NCI-H2081 (cell line): Measurements from ENCODE around the gene THRA.

Experiments used
- DNase-seq, 2 experiments: peaks; one replicate each; lab custom pipeline; 2025; lab: John Stamatoyannopoulos, UW

The THRA gene

GRCh38 chr17:40064971-40065768 is 2.4 kb downstream of the THRA start:
- DNase-seq: no peak

GRCh38 chr17:40065769-40066510 is 3.2 kb downstream of the THRA start:
- no peak for DNase-seq

DNA sequence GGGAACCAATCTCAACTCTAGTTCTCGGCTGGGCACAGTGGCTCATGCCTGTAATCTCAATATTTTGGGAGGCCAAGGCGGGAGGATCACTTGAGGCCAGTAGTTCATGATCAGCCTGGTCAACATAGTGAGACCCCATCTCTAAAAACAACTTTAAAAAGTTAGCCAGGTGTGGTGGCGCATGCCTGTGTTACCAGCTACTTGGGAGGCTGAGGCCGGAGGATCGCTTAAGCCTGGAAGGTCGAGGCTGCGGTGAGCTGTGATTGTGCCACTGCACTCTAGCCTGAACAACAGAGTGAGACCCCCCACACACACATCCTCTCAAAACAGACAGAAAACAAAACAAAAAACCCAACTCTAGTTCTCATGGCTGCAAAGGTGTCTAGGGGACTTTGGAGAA is 4.9 kb downstream of the THRA start:
- no peak for DNase-seq

GRCh38 chr17:40068129-40068581 is 5.4 kb downstream of the THRA start:
- DNase-seq: no peak

- DNase-seq: no peak
Measured at GRCh38 chr17:40068584-40068916, 5.8 kb downstream of the THRA start.

DNA sequence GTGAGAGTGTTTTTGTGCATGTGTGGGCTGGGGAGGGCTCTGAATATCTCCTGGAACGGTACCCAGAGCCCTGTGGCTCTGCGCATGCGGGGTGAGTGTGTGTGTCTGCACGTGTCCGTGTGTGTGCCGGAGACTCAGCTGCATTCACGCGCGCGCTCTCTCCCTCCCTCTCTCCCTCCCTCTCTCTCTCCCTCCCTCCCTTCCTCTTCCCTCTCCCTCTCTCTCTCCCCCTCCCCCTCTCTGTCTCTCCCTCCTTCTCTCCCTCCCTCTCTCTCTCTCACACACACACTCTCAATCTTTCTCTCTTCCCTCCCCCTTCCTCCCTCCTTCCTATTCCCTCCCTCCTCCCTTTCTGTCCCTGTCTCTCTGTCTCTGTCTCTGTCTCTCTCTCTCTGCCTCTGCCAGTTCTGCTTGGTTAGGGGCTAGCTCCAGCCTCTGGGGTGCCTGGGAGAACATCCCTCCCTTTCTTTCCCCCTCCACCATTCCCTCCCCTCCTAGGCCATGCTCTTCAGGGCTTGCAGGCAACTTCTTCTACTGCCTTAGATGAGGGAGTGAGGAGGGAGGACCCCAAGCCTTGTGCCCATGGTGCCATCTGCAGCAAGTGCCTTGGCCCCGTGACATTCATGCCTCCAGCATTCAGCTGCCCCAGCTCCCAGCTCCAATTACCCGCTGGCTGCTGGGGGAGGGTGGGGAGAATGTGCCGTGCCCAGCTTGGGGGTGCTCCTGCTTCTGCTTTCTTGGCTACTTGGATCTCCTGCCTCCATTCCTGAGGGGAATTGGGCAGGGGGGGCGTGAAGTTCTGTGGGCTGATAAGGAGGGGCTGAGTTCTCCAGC is 6.4 kb downstream of the THRA start:
- peak; percentile 68 to 86 for DNase-seq

DNA sequence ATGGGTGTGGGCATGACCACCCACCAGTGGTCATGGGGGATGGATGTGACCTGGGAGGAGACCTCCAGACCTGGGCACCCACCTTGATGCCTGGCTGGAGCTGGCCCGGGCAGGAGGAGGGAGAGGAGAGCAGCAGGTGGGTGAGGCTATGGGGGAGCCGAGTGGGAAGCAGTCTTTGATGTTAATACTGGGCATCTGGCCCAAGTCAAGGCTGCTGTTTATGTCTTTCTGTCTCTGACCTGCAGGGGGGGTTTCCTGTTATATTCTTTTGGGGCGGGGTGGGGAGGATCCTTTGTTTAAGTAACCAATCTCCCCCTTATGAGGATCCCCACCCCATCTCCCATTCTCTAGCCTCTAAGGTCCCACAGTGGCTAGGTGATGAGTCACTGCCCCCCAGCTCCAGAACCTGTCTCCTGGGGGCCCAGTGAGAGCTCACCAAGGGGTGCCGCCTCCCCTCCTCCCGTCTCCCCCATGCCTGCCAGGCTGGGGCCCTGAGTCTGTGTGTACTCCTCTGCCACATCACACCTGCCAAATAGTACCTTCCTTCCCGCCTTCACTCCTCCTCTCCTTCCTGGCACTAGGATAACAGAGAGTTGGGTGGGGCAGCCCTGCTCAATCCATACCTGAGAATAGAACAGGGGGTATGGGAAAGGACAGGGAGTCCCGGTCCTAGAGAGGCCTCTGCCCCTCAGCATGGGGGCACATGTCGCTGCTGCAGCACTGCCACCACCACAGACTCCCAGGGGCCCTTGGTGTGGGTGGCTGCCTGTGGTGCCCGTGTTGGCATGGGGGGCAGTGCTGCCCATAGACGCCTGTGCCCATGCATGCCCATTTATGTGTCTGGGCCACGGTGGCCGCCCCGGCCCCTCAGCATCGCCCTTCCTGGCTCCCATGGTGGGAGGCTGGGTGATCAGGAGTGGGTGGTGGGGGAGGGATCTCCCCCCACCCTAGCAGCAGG is 7.3 kb downstream of the THRA start:
- peak; percentile 76 to 89 for DNase-seq

DNA sequence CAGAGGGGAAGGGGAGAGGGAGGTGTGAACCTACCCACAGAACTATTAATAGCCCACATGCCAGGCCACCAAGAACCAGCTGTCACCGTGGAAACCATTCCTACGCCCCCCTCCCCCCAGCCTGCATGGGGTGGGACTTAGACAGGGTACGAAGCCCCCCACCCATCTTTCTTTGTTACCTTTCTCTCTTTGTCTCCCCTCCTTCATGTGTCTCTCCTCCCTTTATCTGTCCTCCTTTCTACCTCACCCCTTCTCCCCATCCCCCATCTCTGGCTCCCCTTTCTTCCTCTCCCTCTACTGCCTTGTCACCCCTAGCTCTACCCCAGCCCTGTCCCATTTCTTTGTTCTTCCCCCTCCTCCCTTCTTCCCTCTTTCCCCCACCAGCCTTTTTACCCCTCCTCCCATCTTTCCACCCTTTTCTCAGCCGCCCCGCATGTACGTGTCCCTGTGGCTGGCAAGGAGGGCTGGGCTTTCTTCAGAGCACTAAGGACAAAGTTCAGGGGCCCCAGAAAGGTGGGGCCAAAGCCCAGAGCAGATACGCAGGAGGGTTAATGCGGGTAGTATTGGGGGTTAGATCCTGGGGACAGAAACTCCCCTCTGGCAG is 8.0 kb downstream of the THRA start:
- no peak for DNase-seq

DNA sequence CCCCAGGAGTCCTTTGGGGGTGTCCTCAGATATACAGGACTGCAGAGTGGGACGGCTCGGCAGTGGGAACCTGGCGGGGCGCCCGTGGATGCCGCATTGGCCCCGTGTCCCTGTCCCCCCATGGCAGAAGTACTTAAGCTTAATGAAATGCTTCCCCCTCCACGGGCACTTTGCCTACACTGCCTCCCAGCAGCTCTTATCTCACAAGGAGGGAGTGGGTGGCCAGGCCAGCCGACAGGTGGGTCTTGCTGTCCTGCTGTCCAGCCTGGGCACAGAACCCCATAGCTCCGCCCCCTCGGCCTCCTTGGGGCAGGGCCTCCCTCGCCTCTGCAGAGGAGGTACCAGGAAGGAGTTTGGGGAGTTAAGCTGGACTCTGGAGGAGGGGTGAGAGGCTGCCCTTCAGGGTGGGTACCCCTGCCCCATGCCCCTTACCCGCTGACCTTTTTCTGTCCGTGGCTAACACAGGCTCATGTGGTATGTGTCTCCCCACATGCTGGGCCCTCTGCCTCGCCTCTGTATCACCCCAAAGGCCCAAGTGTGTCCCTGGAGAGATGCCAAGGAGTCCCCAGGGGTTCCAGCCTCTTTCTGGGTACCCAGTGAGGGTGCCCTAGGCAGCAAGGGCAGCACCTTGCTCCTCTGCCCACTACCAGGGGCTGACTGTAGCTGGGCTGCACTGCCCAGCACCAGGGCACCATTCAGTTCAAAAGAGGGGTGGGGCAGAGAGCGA is 8.7 kb downstream of the THRA start:
- DNase-seq: no peak

DNA sequence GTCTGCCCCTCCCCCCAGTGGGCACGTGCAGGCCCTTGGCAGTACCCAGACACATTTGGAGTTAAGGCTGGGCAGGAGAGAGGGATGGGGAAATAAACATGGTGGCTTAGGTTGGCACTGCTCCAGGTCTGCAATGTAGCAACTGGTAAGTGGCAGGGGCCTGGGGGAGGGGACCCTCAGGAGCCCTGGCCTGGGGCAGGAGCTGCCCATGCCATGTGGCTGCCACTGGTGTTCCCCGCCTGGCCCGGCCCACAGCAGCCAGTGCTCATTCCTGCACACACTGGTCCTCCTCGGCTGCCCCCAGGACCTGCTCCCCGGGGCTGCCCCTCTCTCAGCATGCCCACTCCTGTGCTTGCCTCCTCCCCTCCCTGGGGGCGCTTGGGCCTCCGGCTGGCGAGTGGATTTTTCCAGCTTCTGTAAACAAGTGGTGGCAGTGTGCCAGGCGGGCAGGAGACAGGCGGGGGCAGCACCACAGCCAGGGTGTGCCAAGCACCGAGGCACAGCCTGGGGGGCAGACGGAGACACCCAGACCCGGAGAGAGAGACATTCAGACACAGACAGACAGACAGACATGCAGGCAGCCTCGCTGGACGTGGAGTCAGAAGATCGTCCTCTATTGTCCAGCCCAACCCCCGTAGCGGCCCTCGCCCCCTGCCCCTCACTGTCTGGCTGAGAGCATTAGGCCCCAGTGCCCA is 9.4 kb downstream of the THRA start:
- peak; percentile 95 to 96 for DNase-seq

DNA sequence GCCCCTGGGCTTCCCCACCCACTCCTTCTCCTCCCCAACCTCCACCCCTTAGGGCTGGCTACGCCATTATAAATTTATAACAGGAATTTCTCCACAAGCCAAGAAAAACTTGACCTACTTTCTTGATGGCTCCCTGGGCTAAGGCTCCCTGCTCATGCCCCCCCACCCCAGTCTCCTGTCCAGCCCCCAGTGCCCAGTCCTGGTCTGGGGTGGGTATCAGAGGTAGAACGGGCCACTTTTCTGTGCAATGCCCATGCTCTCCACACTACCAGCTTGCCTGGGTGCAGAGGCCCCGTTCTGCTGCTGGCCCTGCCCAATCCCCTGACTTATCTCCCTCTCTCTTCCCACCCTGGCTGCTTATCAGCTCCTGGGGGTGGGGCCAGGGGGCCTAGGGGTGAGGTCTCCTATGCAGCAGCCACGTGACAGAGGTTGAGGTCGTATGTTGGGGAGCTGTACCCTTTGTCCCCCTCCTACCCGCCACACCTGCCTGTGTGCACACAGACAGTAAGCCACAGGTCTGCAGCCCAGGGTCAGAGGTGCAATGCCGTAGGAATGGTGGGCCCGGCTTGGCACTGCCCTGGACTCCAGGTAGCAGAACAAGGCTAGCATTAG is 10.1 kb downstream of the THRA start:
- no peak for DNase-seq

DNA sequence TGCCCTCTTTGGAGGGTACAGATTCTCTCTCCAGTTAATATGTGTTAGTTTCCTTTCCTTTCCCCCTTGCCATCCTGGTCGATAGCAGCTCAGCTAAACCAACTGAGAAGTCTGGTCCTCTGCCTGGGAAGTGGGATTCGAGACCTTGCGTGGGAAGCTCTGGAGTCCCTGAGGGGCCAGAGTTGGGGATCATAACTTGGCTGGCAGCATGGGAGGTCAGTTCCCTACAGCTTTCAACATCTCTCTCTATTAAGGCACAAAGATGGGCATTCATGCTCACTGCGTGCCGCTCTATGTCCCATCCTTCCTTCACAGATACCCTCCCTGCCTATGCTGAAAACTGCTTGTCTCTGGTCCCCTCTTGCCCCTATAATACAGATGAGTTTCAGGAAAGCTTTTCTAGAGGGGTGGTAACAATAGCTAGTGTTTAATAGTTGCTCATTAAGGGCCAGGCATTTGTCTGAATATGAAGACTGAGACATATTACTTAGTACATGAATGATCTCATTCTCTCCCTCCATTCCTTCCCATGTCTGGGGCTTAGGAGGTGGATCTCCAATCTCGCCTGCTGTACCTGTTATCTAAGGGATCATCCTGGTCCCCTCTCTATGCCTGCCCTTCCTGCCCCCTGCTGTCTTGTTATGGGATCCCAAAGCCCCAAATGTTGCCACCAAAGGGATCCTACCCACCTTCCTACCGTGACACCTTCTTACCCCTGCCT is 10.8 kb downstream of the THRA start:
- no peak for DNase-seq

DNA sequence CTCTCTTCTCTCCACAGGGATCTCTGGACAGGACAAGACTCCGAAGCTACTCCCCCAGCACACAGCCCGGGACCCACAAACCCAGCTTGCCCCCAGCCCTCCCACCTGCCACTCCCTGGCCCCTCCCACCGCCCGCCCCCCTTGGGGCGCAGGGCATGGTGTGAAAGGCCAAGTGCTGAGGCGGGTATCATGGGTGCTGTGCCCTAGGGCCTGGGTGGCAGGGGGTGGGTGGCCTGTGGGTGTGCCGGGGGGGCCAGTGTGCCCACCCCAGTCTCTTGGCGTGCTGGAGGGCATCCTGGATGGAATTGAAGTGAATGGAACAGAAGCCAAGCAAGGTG is 11.4 kb downstream of the THRA start:
- DNase-seq: no peak

- DNase-seq: no peak
Measured at GRCh38 chr17:40074871-40075200, 12.1 kb downstream of the THRA start.

GRCh38 chr17:40075201-40075941 is 12.6 kb downstream of the THRA start:
- DNase-seq: peak; percentile 70 to 81

DNA sequence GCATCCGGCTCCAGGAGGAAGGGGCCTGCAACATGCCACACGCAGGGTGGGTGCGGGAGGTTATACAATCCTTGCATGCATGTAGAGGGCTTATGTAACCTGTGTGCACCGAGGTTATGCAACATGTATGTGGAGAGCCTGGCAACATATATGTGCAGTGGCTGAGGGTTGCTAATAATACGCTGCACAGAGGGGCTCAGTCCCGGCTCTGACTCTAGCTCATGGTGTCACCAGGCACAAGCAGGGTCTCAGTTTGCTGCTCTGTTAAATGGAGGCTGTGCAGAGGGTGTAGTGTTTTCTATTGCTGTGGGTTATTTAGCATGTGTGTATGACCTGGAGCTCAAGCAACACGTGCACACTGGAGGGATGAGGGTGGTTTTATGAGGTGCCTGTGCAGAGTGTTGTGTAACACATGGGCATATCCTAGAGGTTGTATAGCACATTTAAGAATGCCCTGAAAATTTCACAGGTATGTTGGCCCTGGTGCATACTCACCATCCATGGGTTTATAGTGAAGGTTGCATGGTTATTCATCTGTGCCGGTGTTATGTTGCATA is 13.3 kb downstream of the THRA start:
- DNase-seq: no peak

DNA sequence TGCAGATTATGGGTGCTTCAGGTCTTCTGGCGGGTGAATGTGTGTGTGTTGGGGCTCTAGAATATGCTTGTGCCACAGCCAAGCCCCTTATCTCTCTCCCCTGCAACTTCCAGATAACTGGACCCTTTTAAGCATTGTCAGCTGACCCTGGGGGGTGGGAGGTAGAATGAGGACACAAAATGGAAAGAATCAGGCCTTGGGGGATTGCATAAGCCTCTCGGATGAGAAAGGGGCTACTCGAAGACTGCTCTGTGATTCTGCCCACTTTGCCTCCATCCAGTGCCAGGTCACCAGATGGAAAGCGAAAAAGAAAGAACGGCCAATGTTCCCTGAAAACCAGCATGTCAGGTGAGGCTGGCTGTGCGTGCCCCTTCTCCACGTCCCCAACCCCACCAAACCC is 13.8 kb downstream of the THRA start:
- DNase-seq: no peak

GRCh38 chr17:40079545-40079944 is 16.8 kb downstream of the THRA start:
- DNase-seq: no peak
